GM18502 (cell line): Measurements from ENCODE around the gene THBS2.
"Not testable (repeated sequence)": the region's sequence is repeated elsewhere in the genome, so short reads cannot be mapped to it uniquely, and the experiment has no call there.

Experiments
- ATAC-seq: cut with Tn5 transposase; IDR thresholded peaks from one replicate; pipeline ENCODE4 v1.9.1; 2021; ENCODE audit warnings: mild to moderate bottlenecking; ENCODE audit not compliant: unreplicated experiment, poor library complexity

Gene THBS2

DNA sequence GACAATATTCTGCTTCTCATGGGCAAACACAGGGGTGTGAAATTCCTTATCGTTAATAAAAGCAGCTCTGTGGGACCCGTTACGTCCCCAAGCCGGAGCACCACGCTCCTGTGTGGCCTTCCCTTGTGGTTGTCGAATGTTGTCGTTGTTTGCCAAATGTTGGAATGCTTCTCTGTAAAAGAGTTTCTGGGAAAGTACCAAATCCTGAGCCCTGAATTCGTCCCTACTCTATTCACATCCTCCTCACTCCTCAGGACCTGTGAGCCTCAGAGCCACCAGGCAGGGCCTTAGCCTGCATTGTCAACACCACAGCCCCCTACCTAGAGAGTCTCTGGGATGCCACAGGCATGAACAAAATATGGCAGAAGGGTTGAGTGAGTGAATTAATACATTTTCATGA lies 64.0 kb downstream of the THBS2 start:
- ATAC-seq, result no peak

DNA sequence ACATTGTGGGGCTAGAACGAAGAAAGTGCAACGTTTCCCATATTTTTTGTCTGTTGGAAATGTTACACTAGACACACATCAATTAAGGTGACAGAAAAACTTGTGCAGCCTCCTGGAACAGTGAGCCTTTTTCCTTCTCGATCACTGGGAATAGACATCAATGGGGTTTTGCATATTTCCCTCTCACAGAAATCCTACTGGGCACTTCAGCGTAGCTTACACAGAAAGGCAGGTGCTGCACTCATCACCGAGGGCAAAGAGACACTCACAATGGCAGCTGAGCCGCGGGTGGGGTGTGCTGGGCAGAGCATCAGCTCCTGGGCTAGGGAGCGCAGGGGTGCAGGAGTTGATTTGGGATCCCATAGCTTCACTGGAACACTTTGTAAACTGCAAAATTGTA lies 64.5 kb downstream of the THBS2 start:
- no peak for ATAC-seq

DNA sequence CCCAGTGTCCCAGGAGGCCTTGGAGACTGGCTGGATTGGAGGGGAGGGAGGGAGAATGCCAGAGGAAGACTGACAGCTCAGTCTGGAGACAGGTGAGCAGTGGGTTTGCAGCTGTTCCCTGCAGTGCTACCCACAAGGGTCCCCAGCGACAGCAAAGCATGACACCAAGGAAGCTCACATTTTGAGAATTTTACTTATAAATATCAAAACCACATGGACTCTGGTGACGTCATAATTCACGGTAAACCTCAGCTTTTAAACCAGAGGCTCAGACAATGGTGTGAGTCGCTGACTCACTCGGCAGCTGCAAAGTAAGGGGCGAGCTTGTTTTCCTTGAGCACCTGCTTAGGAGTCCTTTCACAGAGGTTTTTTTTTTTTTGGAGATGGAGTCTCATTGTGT lies 65.2 kb downstream of the THBS2 start:
- ATAC-seq, result no peak

DNA sequence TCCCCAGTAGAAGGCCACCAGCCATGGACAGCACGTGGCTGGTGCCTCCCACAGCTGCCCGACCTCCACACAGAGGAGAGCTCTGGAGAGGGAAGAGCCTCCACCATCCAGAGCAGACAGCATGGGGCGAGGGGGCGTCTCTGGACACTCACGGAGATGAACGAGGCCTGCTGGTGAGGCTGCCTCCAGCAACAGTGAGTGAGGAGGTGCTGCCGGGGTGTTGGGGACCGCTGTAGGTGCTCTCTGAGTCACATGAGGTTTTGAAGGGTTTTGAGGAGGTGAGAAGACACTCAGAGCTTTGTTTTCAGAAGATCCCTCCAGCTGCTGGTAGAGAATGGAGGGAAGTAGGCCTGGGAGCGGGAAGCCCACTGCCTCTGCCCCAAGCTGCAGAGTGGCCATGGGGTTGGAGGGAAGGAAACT lies 65.6 kb downstream of the THBS2 start:
- ATAC-seq, result no peak

DNA sequence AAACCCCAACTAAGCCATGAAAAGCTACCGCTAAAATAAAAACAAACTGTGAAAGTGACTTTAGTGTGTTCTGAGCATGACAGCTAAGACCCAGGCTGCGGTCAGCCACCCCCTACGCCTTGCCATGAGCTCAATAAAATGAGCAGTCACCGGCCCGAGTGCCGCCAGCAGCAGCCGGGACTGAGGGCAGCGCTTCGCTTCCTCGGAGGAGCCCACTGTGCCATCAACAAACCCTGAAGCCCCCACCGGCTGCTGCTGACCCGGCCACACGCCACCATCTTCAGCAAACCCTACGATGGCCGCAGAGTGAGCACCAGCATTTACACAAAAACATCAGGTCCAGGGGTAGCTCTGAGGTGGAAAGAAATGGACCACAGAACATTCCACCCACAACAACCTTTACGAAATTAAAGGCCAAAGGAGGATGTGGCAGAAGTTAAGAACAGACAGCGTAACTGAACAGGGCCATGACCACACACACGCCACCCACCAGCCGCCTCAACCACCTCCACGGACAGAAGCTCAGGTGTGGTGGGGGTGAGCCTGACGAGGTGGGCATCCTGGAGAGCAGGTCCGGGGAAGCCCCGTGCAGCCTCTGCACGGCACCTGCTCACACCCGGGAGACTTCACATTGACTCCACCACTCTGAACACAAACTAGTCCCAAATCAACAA lies 67.0 kb downstream of the THBS2 start:
- no peak for ATAC-seq

DNA sequence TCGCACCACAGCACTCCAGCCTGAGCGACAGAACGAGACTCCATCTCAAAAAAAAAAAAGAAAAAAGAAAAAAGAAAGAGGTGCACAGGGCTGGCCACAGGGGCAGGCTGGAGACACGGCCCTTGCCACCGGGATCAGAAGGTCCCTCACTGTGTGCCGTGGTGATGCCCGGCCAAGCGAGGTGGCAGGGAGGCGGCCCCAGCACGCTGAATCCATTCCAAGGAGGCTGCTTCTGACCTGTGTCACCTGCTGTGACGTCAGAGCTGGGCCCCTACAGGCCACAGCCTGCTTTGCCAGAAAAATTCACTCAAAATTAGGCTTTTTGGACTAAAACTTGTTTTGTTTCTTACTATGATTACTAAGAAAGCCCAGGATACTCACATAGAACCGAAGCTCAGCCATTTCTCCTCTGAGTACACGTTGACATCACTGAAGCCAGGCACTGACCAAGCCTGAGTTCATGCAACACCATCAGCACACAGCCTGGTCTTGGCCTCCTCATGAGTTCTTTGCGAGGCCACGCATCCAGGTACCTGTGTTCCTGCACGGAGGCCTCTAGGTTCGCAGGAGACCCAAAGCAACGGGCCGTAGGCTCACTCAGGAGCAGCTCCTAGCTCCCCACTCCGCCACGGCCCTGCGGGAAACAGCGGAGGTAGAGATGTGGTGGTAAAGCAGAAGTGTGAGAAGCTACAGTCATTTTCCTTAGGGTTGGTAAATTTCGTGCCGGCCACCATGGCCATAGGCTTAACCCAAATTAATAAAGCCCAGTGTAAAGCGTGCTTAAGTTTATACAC lies 67.8 kb downstream of the THBS2 start:
- ATAC-seq, result no peak

DNA sequence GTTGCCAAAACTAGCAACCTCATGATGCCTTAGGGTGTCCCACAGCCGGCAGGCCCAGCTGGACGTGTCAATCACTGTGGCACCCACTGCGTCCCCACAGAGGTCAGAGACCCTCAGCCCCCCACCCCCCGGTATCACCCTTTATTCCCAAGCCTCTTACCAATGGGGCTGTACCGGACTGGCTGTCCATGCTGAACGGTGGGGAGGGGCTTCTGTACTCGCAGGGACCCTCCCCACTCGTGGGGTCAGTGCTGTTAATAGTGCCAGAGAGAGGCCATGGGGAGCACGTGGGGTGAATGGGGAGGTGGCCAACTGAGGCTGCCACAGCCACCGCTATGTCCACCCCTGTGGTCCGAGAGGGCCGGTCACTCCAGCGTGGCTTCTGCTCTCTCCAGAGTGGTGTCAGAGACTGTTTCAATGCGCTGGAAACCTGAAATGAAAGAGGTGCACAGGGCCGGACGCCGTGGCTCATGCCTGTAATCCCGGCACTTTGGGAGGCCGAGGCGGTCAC lies 68.6 kb downstream of the THBS2 start:
- ATAC-seq, result no peak

DNA sequence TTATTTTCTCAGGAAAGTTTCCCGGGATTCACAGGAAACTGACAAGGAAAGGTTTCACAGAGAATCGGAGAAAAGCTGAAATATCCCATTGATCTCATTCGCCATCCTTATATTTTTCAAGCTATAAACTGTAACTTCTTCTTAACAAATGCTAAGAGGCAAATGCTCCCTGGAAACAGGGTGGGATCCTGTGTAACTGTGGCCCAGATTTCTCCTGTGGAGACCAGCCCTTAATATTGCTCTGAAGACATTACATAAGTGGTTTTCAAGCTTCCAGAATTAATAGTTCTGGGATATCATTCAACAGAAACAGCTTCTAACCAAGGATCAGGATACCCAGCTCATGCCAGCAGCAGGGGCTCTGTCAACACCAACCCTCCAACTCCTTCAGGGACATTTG lies 69.2 kb downstream of the THBS2 start:
- ATAC-seq, result no peak

DNA sequence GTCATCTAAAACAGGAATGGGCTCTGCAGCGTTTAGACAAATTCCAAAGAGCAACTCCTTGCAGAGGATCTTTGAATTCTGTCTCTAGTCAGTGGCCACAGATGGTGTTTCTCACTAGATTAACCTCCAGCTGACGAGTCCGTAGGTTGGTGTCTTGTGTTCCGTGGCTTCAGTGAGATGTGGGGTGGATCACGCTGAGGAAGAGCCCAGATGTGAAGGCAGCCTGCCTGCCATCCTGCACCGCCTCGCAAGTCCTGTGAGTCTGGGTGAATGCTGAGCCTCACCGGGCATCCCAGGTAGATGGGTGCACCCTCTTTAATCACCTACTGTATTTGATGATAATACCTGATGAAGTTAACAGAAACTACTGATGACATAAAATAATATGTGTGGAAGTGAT lies 70.4 kb downstream of the THBS2 start:
- no peak for ATAC-seq

DNA sequence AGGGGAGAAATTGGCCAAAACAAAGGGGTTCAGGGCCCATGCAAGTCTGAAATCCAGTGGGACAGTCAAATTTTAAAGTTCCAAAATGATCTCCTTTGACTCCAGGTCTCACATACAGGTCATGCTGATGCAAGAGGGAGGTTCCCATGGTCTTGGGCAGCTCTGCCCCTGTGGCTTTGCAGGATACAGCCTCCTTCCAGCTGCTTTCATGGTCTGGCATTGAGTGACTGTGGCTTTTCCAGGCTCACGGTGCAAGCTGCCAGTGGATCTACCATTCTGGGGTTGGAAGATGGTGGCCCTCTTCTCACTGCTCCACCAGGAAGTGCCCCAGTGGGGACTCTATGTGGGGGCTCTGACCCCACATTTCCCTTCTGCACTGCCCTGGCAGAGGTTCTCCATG lies 73.8 kb downstream of the THBS2 start:
- not testable (repeated sequence) for ATAC-seq

DNA sequence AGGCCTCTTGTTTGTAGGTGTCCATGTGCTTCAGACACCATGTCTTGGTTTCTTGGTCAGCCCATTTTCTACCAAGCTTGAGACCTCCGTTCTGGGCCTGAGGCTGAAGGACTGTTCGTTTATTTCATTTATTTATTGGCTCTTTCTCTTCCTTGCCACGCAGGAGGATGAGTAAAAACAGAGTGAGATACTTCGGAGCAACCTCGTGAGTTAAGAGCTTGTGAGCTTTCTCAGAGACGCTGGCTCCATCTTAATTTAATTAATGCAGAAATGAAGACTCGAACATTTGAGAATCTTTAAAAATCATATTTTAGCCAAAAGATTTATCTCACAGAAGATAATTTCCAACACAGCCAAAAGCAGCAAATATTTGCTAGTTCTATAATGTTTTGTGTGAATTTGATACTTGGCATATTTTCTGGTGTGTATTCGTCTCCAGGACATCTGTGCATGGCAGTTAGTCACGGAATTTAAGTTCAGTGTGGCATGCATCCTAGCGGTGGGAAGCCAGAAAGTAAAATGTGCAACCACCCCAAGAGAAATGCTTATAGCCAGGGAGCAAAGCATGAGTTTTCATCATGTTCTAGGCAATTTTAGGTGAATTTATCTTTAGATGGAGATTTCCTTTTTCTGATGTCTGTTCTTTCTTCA lies 76.0 kb downstream of the THBS2 start:
- no peak for ATAC-seq

DNA sequence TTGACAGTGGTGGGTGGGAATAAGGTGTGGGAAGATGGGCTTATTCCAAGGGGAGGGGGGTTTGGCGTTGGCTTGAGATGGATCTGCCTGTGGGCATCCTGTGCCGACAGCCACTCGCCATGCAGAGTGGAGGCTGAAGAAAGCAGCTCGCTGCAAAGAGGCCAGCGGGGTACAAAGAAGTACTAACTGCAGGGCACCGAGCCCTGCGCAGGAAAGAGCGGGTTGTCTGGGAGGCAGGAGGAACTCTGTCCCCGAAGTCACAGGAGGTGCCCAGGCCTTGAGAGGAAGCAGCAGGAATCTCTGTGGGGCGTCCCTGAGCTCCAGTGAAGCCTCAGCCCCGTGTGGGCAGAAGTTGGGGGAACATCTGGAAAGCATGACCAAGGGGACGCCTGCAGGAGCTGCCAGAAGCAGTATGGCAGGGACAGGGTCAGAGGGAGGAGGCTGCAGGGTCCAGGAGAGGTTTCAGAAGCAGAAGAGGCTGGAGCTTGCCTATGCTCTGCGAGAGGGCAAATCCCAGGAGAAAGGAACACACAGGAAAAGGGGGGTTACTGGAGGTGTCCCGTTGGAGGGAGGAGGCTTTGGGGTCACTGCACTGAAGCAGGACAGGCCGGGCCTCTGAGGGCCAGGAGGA lies 77.2 kb downstream of the THBS2 start:
- ATAC-seq, result no peak

DNA sequence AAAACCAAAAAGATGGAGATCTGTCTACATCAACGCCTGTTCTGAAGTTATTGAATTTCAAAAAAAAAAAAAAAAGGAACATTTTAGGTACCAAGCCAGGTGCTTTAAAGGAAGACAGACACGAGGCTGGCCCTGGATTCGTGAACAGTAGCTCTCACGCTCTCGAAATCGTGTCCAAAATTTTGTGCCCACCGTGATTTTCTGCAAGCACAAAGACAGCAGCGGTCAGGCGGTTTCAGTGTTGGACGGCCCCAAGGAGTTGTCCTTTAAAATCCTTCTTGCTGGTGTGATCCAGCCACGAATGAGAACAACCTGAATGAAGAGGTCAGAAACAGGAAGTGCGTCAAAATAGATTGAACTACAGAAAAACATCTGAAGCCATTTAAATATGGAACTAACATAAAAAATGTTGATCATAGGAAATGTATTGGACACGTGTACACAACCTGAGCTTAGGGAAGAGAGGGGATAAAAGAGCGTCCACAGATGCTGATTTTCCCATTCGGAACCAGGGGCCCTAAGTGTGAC lies 78.2 kb downstream of the THBS2 start:
- ATAC-seq, result no peak

DNA sequence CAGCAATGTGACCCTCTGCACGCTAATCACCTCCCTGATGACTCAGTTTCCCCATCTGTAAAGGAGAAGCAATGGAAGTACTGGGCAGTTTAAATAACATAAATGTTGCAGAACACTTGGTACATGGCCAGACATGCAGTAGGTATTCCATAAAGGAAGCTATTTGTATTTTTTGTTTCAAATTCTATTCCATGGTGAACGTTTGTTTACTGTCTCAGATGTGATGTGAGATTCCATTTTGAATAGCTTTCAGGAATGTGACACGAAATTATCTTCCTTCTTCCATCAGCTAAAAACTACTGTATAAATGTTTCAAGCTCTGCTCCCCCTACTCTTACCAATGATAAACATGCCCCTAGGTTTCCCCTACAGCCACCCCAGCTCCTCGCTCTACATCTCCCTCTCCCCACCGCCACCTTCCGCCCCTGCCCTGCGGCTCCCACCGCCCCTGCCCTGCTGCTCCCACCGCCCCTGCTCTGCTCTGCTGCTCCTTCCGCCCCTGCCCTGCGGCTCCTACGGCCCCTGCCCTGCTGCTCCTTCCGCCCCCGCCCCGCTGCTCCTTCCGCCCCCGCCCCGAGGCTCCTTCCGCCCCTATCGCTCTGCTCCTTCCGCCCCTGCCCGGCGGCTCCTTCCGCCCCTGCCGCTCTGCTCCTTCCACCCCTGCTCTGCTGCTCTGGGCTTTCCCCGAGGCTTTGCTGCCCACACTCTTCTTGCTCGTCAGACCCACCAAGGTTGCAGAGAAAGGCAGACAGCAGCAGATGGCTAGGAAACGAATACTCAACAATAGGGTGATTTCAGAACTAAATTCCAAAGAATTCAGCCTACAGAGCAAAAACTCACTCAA lies 78.9 kb downstream of the THBS2 start:
- ATAC-seq, result no peak

DNA sequence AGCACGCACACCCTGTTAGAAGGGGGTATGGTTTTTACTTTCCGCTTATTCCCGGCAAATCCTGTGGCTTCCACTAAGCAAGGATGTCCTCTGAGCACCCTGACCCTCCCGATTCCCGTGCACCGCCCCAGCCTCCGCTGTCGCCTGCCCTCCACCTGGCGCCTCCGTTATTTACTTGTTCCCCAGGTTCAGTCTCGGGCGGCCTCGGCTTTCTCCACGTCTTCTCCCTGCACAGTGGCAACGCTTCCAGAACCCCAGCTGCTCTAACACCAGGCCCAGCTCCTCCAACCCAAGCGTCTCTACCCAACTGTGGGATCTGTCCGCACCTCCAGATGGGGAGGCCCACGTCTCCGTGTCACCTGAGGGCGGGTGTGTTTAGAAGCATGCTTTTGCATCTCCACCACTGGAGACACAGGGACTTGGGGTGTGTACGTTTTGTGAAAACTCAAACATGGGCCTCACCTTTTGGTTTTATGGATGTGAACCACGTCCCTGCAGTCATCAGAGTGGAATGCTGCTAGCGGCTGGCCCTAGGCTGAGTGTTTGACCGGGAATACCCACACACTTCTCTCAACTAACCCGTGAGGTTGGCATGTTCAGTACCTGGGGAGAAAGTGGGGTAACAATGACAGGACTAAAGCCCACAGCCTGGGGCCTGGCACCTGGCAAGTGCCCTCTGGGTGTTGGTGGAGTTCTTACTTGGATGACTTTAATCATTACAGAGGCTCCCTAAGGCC lies 79.9 kb downstream of the THBS2 start:
- no peak for ATAC-seq

DNA sequence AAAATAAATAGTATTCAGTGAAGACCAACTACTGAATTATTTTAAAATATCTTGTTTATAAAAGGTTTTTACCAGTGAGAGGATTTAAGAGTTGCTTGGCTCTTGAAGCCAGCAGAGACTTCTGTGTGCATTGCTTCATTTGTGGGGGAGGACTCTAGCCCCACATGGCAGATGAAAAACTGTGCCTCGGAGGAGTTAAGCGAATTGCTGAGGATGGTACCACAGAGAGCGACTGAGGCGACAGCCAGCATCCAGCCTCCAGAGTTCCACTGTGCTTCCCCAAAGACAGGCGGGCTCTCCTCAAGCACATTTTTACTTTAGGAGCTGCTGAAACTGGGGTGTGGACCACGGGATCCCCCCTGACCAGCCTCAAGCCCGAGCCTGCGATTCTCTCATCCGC lies 80.7 kb downstream of the THBS2 start:
- ATAC-seq, result no peak

DNA sequence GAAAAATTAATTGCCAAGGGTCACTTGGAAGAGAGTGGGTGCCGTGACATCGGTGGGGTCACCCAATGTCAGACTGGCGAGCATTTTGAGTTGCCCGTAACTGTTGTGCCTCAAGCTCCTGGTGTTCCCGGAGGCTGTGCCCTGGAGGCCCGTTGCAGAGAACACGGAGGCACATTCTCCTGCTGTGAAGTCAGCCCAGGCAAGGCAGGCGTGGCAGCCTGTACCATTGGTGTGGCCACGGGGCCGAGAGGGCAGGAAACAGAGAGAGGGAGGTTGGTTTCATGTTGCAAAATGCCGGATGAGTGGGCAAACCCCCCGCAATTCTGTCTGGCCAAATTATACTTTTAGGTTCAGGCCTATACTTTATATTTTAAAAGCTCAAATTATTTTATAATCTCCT lies 81.2 kb downstream of the THBS2 start:
- no peak for ATAC-seq

DNA sequence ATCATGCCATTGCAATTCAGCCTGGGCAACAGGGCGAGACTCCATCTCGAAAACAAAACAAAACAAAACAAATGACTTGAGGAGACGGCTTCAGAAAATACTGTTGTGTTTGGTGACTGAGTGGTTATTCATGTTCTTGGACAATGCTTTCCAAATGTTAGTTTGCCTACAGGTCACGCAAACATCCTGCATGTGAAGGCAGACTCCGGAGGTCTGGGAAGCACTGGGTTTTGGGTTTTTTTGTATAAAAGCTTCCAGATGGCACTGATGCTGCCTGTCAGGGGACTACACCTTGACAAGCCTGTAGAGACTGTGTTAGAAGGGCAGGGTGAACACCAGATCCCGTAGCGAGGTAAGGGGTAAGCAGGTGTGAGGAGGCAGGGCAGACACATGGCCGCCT lies 81.7 kb downstream of the THBS2 start:
- no peak for ATAC-seq

DNA sequence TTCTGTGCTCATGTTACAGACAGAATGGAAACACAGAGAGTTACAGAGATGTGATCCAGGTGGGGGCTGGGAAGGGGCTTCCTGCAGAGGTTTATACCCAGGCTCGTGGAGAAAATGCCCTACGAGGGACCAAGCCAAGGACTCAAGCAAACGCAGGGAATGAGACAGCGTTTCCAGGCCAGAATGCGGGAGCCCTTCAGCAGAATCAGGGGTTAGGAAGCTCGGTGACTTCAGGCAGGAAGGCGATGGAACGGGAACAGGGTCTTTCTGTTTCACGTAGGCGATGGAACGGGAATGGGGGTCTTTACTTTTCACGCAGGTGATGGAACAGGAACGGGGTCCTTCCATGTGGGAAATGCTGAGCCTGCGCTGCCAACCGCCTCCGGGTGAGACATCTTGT lies 82.6 kb downstream of the THBS2 start:
- no peak for ATAC-seq
